A549 (cell line): ENCODE results near the gene CTBP1. TPM values are rescaled to one million over a fixed set of nuclear protein-coding genes. Genes with fewer than 3 reads are reported as not detected.
A peak's percentile ranks its signal among the peaks of the same experiment; 100 is the strongest.

Experiments used
- ATAC-seq, 2 experiments: fragments of 200-7000 bp in 1 of 2; fragments of >200 bp in 1 of 2; cut with Nextera tagmentation in 1 of 2; cut with Tn5 transposase in 1 of 2; 3 replicates each; pipeline versions ENCODE4 v1.8.0 to v1.9.1; 2018 to 2020; ENCODE audit warnings: mild to moderate bottlenecking in 1 of 2, moderate library complexity in 1 of 2
- CTCF ChIA-PET: fragments of 300-600 bp; sonication (Branson Sonifier 250); formaldehyde crosslinking; extraction: SDS; loops from one replicate; lab custom pipeline; 2021; ENCODE audit warnings: antibody characterized with exemption, inconsistent platforms; lab: Yijun Ruan, JAX
- POLR2A ChIA-PET: fragments of 350-600 bp; formaldehyde crosslinking; extraction: SDS; loops from one replicate; lab custom pipeline; 2021; ENCODE audit warnings: antibody characterized with exemption, inconsistent platforms; lab: Yijun Ruan, JAX
- DNase-seq, 2 experiments: peaks; one replicate each; pipeline versions ENCODE4 v3.0.0 to v3.0.0-alpha.2; 2011 to 2016; ENCODE audit warnings: low read depth in 1 of 2, low spot score in 1 of 2
- FAIRE-seq: peaks from 2 replicates; lab custom pipeline; 2011; peaks lifted over from hg19 to GRCh38; lab: Jason Lieb, UNC
- H3K27ac ChIP-seq, 2 experiments: fragments of >200 bp; sonication (Bioruptor Twin); formaldehyde crosslinking; 3 replicates each; pipeline ENCODE4 v1.5.1; 2016 to 2017
- H3K4me1 ChIP-seq: fragments of >200 bp; sonication (Bioruptor Twin); formaldehyde crosslinking; 3 replicates; pipeline ENCODE4 v1.6.1; 2016
- H3K4me2 ChIP-seq: fragments of >200 bp; sonication (Bioruptor Twin); formaldehyde crosslinking; 3 replicates; pipeline ENCODE4 v1.6.1; 2016
- H3K4me3 ChIP-seq: fragments of >200 bp; sonication (Bioruptor Twin); formaldehyde crosslinking; 3 replicates; pipeline ENCODE4 v1.5.1; 2016
- H3K9me3 ChIP-seq: fragments of >200 bp; sonication (Bioruptor Twin); formaldehyde crosslinking; 3 replicates; pipeline ENCODE4 v1.6.1; 2016
- BHLHE40 ChIP-seq: IDR thresholded peaks from 2 replicates; pipeline ENCODE4 v1.6.1; 2012; ENCODE audit warnings: low read depth, low read length, inconsistent platforms
- CBX8 ChIP-seq: fragments of 200-600 bp; sonication (generic); IDR thresholded peaks from 2 replicates; pipeline ENCODE4 v1.6.1; 2016
- CTCF ChIP-seq: fragments of >200 bp; sonication (Bioruptor Twin); formaldehyde crosslinking; IDR thresholded peaks from 3 replicates; pipeline ENCODE4 v1.5.1; 2016
- EHMT2 ChIP-seq: fragments of 200-600 bp; sonication (generic); IDR thresholded peaks from 2 replicates; pipeline ENCODE4 v1.6.1; 2016; ENCODE audit warnings: antibody characterized with exemption, low read depth, mild to moderate bottlenecking, moderate library complexity
- ELK1 ChIP-seq: fragments of 150-350 bp; IDR thresholded peaks from 2 replicates; pipeline ENCODE4 v1.6.1; 2014; ENCODE audit warnings: low read depth, mild to moderate bottlenecking, low read length
- FOXS1 ChIP-seq: fragments of 250-450 bp; sonication (Bioruptor Pico); IDR thresholded peaks from 2 replicates; pipeline ENCODE4 v1.5.0; 2020; ENCODE audit warnings: mild to moderate bottlenecking, moderate library complexity
- HDAC2 ChIP-seq: fragments of 200-600 bp; sonication (generic); IDR thresholded peaks from 2 replicates; pipeline ENCODE4 v1.6.1; 2016
- HOXA7 ChIP-seq: fragments of 250-450 bp; sonication (Bioruptor Pico); IDR thresholded peaks from 2 replicates; pipeline ENCODE4 v1.5.0; 2020; ENCODE audit warnings: mild to moderate bottlenecking, moderate library complexity
- HOXB13 ChIP-seq: fragments of 250-450 bp; sonication (Bioruptor Pico); IDR thresholded peaks from 2 replicates; pipeline ENCODE4 v1.5.0; 2020; ENCODE audit warnings: low read depth, mild to moderate bottlenecking, moderate library complexity
- JUN ChIP-seq, 2 experiments: fragments of >200 bp; sonication (Bioruptor Twin); formaldehyde crosslinking; IDR thresholded peaks; 2 replicates in 1 of 2; 3 replicates in 1 of 2; pipeline ENCODE4 v1.6.1; 2016 to 2017
- KDM1A ChIP-seq: fragments of 200-600 bp; sonication (generic); IDR thresholded peaks from 2 replicates; pipeline ENCODE4 v1.6.1; 2016; ENCODE audit warnings: low read depth, mild to moderate bottlenecking
- PBX3 ChIP-seq: IDR thresholded peaks from 2 replicates; pipeline ENCODE4 v1.6.1; 2012
- RARB ChIP-seq: fragments of 250-450 bp; sonication (Bioruptor Pico); IDR thresholded peaks from 2 replicates; pipeline ENCODE4 v1.8.0; 2021; ENCODE audit warnings: mild to moderate bottlenecking, moderate library complexity
- REST ChIP-seq: fragments of 200-600 bp; sonication (generic); IDR thresholded peaks from 2 replicates; pipeline ENCODE4 v1.6.1; 2016; ENCODE audit warnings: antibody characterized with exemption, mild to moderate bottlenecking, moderate library complexity
- RFX5 ChIP-seq: fragments of 450-650 bp; IDR thresholded peaks from 2 replicates; pipeline ENCODE4 v1.7.1; 2014; ENCODE audit warnings: antibody characterized with exemption, mild to moderate bottlenecking, moderate library complexity
- RNF2 ChIP-seq: fragments of 200-600 bp; sonication (generic); IDR thresholded peaks from 2 replicates; pipeline ENCODE4 v1.6.1; 2016; ENCODE audit warnings: low read depth, mild to moderate bottlenecking, antibody characterized with exemption, moderate library complexity, borderline replicate concordance
- SMC3 ChIP-seq: fragments of >200 bp; sonication (Bioruptor Twin); formaldehyde crosslinking; IDR thresholded peaks from 3 replicates; pipeline ENCODE4 v1.6.1; 2018; ENCODE audit warnings: inconsistent platforms
- SREBF2 ChIP-seq: fragments of 450-650 bp; IDR thresholded peaks from 2 replicates; pipeline ENCODE4 v1.6.1; 2014; ENCODE audit warnings: mild to moderate bottlenecking, moderate library complexity
- ZNF302 ChIP-seq: fragments of 250-450 bp; sonication (Bioruptor Pico); IDR thresholded peaks from 2 replicates; pipeline ENCODE4 v1.9.0; 2021; ENCODE audit warnings: inconsistent platforms, mild to moderate bottlenecking, moderate library complexity
- ZSCAN20 ChIP-seq: fragments of 250-450 bp; sonication (Bioruptor Pico); IDR thresholded peaks from 2 replicates; pipeline ENCODE4 v1.8.0; 2022; ENCODE audit warnings: mild to moderate bottlenecking, moderate library complexity
- WGBS: methylation state at CpG from one replicate; pipeline ENCODE4 v1.1.6; 2017; ENCODE audit errors: missing lambda C conversion rate; 5-methylcytosine and 5-hydroxymethylcytosine counted together
- polyA plus RNA-seq, 4 experiments: library from polyadenylated mRNA; depleted of rRNA in 3 of 4; stranded (reverse); fragments of >200 nt; fragmentation: RNase III in 1 of 4; extraction: RNeasy Plus Mini Kit Qiagen cat#74134 plus additional on column Dnase treatment in 1 of 4; gene quantifications; 2 replicates in 3 of 4; 3 replicates in 1 of 4; pipeline ENCODE4 v1.2.3, GENCODE V29; 2011 to 2017
- TF ChIP-seq, protein P1 (sequence below): fragments of 450-650 bp; IDR thresholded peaks from 2 replicates; pipeline ENCODE4 v1.6.1; 2014; ENCODE audit warnings: antibody characterized with exemption
- TF ChIP-seq, protein P2 (sequence below): IDR thresholded peaks from 2 replicates; pipeline ENCODE4 v1.6.1; 2012; ENCODE audit warnings: low read depth, borderline replicate concordance
- TF ChIP-seq, protein P3 (sequence below): fragments of 250-450 bp; sonication (Bioruptor Pico); IDR thresholded peaks from 2 replicates; pipeline ENCODE4 v1.5.0; 2020; ENCODE audit warnings: low read depth, mild to moderate bottlenecking, moderate library complexity

Gene CTBP1
- polyA plus RNA-seq, 2 of the 4 experiments (the other 2 are of a cell fraction): 43.1 to 93.1 TPM

DNA sequence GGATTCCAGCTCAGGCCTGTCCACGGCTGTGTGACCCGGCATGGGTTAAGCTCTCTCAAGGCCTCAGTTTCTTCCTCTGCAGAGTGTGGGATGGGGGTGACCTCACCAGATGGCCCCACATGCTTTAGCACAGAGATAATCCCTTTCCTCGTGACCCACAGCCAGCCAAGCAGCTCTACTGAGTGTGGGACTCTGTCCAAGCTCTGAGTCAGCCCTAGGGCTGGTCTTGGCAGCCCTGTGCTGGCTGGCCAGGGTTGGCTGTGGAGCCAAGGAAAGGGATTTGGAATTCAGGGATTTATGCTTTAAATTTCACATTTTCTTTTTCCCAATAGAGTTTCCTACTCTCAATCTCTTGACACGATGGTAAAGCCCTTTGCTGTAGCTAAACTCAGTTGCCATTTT is 56.8 kb downstream of the CTBP1 start (continued):
- TF ChIP-seq CTCF (no peak), SMC3 (no peak), ZNF302 (CRISPR knock-in tag) (no peak), RARB (CRISPR knock-in tag) (no peak)
- TF ChIP-seq, protein P1, sequence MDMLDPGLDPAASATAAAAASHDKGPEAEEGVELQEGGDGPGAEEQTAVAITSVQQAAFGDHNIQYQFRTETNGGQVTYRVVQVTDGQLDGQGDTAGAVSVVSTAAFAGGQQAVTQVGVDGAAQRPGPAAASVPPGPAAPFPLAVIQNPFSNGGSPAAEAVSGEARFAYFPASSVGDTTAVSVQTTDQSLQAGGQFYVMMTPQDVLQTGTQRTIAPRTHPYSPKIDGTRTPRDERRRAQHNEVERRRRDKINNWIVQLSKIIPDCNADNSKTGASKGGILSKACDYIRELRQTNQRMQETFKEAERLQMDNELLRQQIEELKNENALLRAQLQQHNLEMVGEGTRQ: no peak

DNA sequence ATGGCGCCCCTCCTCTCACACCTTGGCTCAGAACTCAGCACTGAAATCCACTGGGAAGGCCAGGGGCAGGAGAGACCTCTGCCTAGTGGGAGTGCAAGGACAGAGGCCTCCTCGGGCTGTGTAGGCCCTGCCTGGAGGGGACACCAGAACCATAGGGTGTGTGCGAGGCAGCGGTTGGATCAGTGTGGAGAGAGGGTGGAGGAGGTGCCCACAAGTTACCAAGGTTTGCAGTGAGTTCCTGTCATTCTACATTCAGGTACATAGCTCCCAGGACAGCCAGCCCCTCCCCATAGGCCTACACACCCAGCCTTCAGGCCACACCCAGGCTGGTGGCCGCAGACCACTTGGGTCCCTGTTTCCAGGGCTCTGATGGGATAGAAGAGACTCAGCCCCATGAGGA is 57.3 kb downstream of the CTBP1 start:
- peak overlapping the region; percentile 51 for H3K4me2 ChIP-seq

More for the DNA sequence above, 57.3 kb downstream of the CTBP1 start:
- ATAC-seq (peak; percentile 9 to 32; a peak in 4 of 6 replicates), FAIRE-seq (no peak)
- Histone ChIP-seq H3K4me3 (no peak overlapping the region), H3K4me1 (peaks cover 19% of the 10 kb centered on the region), H3K27ac (peak overlapping the region; percentile 73 to 89), H3K9me3 (no peaks in the 10 kb centered on the region)
- ChIA-PET CTCF (interaction anchor here (1.8 kb wide), 2 partner anchors 12 to 24 kb away, joined by 5 to 6 read pairs; no protein-coding TSS in a partner anchor), POLR2A (no interaction called here)
- 70% methylated on average over 2 of the region's 5 CpGs for WGBS
- TF ChIP-seq HOXB13 (CRISPR knock-in tag): no peak
- TF ChIP-seq REST: no peak
- TF ChIP-seq HOXA7: no peak
- TF ChIP-seq CBX8: no peak
- TF ChIP-seq PBX3: no peak
- TF ChIP-seq, protein P2, sequence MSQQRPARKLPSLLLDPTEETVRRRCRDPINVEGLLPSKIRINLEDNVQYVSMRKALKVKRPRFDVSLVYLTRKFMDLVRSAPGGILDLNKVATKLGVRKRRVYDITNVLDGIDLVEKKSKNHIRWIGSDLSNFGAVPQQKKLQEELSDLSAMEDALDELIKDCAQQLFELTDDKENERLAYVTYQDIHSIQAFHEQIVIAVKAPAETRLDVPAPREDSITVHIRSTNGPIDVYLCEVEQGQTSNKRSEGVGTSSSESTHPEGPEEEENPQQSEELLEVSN: no peak
- TF ChIP-seq FOXS1 (CRISPR knock-in tag): no peak
- TF ChIP-seq RFX5: no peak
- TF ChIP-seq SREBF2: no peak
- no peak for TF ChIP-seq JUN (IDR thresholded peaks at IDR 0.05)
- TF ChIP-seq EHMT2: no peak
- no peak for TF ChIP-seq RARB (CRISPR knock-in tag)
- TF ChIP-seq RNF2: no peak
- TF ChIP-seq ELK1: no peak
- TF ChIP-seq ZSCAN20 (CRISPR knock-in tag): no peak
- no peak for TF ChIP-seq HDAC2
- no peak for TF ChIP-seq BHLHE40
- TF ChIP-seq, protein P3, sequence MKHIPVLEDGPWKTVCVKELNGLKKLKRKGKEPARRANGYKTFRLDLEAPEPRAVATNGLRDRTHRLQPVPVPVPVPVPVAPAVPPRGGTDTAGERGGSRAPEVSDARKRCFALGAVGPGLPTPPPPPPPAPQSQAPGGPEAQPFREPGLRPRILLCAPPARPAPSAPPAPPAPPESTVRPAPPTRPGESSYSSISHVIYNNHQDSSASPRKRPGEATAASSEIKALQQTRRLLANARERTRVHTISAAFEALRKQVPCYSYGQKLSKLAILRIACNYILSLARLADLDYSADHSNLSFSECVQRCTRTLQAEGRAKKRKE (CRISPR knock-in tag): no peak
- no peak for TF ChIP-seq KDM1A
- TF ChIP-seq ZNF302 (CRISPR knock-in tag): no peak
- TF ChIP-seq, all 56 proteins: peak for 0
- DNase-seq: no peak
